Measurements from ENCODE around the gene R3HDML.

Gene R3HDML

GRCh38 chr20:44362466-44362940, 25.7 kb downstream of the R3HDML start:
- no peak for DNase-seq (ENCODE audit: low read depth in 2 of 2)

GRCh38 chr20:44364068-44364467, 27.2 kb downstream of the R3HDML start:
- DNase-seq (ENCODE audit: low read depth in 2 of 2) = no peak

- DNase-seq (ENCODE audit: low read depth in 2 of 2) = no peak
These were observed 27.9 kb downstream of the R3HDML start for GRCh38 chr20:44364780-44365179.

- no peak for DNase-seq (ENCODE audit: low read depth in 2 of 2)
These were observed 30.9 kb downstream of the R3HDML start for GRCh38 chr20:44367746-44368145.

- no peak for DNase-seq (ENCODE audit: low read depth in 2 of 2)
These were observed 33.9 kb downstream of the R3HDML start for GRCh38 chr20:44370639-44371218.

- DNase-seq (ENCODE audit: low read depth in 2 of 2) = no peak
These were observed 45.8 kb downstream of the R3HDML start for GRCh38 chr20:44382641-44383040.

GRCh38 chr20:44384423-44385027, 47.7 kb downstream of the R3HDML start:
- peak; percentile 60 to 84 for DNase-seq (ENCODE audit: low read depth in 2 of 2)

- peak; percentile 47 to 75 for DNase-seq (ENCODE audit: low read depth in 2 of 2)
These were observed 51.7 kb downstream of the R3HDML start for GRCh38 chr20:44388466-44389023.

GRCh38 chr20:44389871-44390270, 53.0 kb downstream of the R3HDML start:
- DNase-seq (ENCODE audit: low read depth in 2 of 2) = no peak

- no peak for DNase-seq (ENCODE audit: low read depth in 2 of 2)
These were observed 53.4 kb downstream of the R3HDML start for GRCh38 chr20:44390280-44390679.

- no peak for DNase-seq (ENCODE audit: low read depth in 2 of 2)
These were observed 55.4 kb downstream of the R3HDML start for GRCh38 chr20:44392088-44392775.

GRCh38 chr20:44392776-44393607, 56.1 kb downstream of the R3HDML start:
- no peak for DNase-seq (ENCODE audit: low read depth in 2 of 2)

- DNase-seq (ENCODE audit: low read depth in 2 of 2) = no peak
These were observed 57.0 kb downstream of the R3HDML start for GRCh38 chr20:44393608-44394451.

- DNase-seq (ENCODE audit: low read depth in 2 of 2) = no peak
These were observed 57.5 kb downstream of the R3HDML start for GRCh38 chr20:44394452-44394701.

GRCh38 chr20:44394702-44395460, 58.0 kb downstream of the R3HDML start:
- DNase-seq (ENCODE audit: low read depth in 2 of 2) = no peak

- DNase-seq (ENCODE audit: low read depth in 2 of 2) = no peak
These were observed 58.9 kb downstream of the R3HDML start for GRCh38 chr20:44395461-44396340.

- no peak for DNase-seq (ENCODE audit: low read depth in 2 of 2)
These were observed 59.7 kb downstream of the R3HDML start for GRCh38 chr20:44396369-44397130.

GRCh38 chr20:44398335-44398734, 61.5 kb downstream of the R3HDML start:
- no peak for DNase-seq (ENCODE audit: low read depth in 2 of 2)

GRCh38 chr20:44399446-44399845, 62.6 kb downstream of the R3HDML start:
- DNase-seq (ENCODE audit: low read depth in 2 of 2) = no peak
